Measurements from ENCODE around the gene GPR141. TPM values are rescaled to one million over a fixed set of nuclear protein-coding genes. Genes with fewer than 3 reads are reported as not detected.

Gene GPR141
- total RNA-seq, 1 experiment from 2014 or later = not detected

DNA sequence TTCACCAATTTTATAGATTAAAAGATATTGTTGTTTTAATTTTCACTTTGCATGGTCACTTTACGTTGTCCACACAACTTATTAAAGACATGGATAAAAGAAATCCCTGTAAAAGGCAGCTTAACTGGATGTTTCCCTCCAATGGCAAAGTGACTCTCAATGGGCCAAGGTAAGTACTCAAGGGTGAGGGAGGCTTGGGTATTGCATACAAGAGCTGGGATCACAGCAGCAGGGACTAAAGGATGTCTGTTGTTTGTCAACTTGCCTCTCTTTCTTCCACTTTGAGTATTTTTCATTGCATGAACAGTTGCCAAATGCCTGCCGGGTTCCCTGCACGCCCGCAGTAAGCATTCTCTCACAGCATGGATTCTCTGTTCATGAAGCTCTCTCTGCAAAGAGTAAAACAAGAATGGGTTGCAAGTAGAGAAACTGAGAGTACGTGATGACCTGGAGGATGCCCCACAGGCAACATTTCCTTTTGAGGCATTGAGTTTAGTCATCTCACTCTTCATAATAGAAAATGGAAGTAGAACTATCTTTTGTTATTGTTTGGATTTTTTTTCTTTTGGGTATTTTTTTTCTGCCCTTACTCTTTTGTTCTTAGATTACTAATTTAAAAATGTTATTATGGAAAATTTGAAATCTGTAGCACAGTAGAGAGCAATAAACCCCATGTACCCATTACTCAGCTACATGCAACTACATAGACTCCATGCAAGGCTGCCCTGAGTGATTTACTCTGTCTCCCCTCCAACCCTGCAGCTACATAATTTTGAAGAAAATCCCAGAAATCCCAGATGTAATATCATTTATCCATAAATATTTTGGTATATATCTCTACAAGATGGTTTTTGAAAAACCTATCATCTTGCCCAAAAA, 26.3 kb downstream of the GPR141 start:
- Histone ChIP-seq H3K27me3 (no peaks in the 10 kb centered on the region), H3K4me3 (no peak overlapping the region), H3K9me3 (no peaks in the 10 kb centered on the region), H3K36me3 (no peaks in the 10 kb centered on the region)
- no peak for DNase-seq

DNA sequence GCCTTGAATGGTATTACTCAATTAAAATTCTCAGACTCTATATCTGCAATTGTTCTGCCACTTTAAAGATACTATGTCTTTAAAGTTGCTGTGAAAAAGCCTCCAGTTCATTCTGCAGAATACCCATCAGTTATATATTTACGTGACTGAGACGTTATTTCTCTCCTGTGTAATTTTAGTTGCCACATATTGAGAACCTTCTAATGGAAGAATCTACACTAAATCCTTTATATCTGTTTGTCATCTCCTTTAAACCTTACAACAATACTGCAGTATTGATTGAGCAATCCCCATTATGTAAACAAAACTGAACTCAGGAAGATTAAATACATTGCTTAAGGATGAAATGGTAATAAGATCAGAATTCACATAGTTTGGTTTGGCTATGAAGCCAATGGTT, 30.0 kb downstream of the GPR141 start:
- no peak for DNase-seq
- H3K9me3 ChIP-seq = no peaks in the 10 kb centered on the region
- no peaks in the 10 kb centered on the region for H3K36me3 ChIP-seq
- H3K4me3 ChIP-seq = no peak overlapping the region
- H3K27me3 ChIP-seq = no peaks in the 10 kb centered on the region

DNA sequence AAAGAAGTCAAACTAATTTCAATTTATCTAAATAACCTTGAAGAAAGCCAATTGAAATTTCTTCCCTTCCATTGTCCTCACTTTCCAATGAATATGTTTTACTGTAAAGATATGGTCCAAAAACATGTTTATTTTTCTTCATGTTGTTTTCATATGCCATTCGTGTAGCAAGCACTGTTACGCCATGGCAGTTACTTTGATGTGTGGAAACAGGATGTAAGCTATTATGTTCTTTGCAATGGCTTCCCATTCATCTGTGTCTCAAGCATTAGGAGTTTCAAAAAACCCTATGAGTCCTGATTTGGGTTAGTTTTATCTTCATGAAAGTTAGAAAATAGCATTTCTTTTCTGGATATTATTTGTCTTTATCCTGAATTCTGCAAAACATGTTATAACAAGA, 31.0 kb downstream of the GPR141 start:
- Histone ChIP-seq H3K36me3 (no peaks in the 10 kb centered on the region), H3K9me3 (no peaks in the 10 kb centered on the region), H3K4me3 (no peak overlapping the region)

DNA sequence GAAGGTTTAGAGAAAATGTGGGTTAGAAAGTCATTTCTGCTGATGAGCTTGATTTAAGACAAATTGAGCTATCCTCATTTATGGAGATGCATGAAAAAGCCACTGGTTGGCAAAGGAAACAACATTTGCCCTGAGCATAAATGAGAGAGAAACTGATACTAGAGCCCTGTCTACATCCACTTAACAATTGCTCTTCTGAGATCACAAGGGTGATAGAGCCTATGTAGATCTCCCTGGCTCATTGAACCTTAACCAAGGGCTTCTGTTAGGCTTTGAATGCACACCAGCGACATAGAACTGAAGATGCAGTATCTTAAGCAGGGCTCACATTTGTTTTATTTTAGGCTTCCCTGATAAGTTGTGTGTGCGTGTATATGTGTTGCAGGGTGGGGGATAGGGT, 35.0 kb downstream of the GPR141 start:
- Histone ChIP-seq H3K36me3 (no peaks in the 10 kb centered on the region), H3K27me3 (no peaks in the 10 kb centered on the region), H3K4me3 (no peak overlapping the region), H3K9me3 (no peaks in the 10 kb centered on the region)
- DNase-seq = no peak

More for the DNA sequence above, 31.0 kb downstream of the GPR141 start:
- no peaks in the 10 kb centered on the region for H3K27me3 ChIP-seq
- no peak for DNase-seq

DNA sequence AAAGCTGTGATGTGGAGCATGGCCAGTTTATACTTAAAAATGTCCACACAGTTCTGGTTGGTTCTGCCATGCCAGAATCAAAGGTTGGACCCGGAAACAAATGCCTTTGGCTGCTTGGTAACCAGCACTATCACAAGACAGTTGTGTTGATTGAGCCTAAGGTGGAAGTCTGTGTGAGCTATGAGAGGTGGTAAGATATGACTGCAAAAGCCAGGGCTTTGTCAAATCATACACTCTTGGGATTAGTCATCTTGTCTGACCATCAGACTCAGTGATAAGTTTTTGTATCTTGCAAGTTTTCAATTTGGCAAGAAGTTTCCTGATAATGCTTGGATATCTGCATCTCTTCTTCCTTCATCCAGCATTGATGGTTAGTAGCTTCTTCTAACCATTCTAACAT, 35.5 kb downstream of the GPR141 start:
- no peaks in the 10 kb centered on the region for H3K27me3 ChIP-seq
- H3K9me3 ChIP-seq = no peaks in the 10 kb centered on the region
- no peak for DNase-seq
- no peak overlapping the region for H3K4me3 ChIP-seq
- no peaks in the 10 kb centered on the region for H3K36me3 ChIP-seq

DNA sequence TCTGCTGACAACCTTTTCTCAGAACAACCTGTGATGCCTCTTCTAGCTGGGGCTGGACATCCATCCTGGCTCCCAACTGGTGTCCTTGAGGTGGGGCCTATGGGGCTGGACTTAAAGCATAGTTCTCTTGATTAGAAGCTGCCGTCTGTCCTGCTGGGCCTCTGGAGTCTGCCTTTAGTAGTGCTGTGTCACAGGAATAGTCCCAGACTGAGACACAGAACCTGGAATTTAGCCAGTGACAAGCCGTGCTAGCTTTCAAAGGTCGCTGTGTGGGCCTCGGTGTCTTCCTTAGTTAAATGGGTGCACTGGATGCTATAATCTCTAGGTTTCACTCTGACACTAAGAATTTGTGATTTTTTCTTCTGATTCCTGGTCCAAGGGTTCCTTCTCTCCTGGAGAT, 41.2 kb downstream of the GPR141 start:
- Histone ChIP-seq H3K4me3 (no peak overlapping the region), H3K9me3 (no peaks in the 10 kb centered on the region), H3K27me3 (no peaks in the 10 kb centered on the region), H3K36me3 (no peaks in the 10 kb centered on the region)
- no peak for DNase-seq

DNA sequence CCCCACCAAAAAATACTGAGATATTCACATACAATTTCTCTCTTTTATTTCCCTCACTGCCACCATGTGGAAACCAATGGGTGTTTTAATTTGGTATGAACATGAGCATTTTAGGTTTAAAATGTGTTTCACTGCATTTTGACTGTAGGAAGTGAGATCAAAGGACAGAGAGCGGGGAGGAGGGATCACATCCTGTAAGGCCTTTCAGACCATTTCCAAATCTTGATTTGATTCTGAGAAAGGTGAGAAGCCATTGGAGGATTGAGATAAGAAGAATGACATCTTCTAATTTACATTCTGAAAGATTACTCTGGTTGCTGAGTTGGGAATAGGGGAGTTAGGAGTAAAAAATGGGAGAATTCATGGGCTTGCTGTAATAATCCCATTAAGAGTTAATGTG, 42.5 kb downstream of the GPR141 start:
- DNase-seq = no peak
- H3K36me3 ChIP-seq = no peaks in the 10 kb centered on the region
- no peaks in the 10 kb centered on the region for H3K9me3 ChIP-seq
- no peaks in the 10 kb centered on the region for H3K27me3 ChIP-seq
- no peak overlapping the region for H3K4me3 ChIP-seq

DNA sequence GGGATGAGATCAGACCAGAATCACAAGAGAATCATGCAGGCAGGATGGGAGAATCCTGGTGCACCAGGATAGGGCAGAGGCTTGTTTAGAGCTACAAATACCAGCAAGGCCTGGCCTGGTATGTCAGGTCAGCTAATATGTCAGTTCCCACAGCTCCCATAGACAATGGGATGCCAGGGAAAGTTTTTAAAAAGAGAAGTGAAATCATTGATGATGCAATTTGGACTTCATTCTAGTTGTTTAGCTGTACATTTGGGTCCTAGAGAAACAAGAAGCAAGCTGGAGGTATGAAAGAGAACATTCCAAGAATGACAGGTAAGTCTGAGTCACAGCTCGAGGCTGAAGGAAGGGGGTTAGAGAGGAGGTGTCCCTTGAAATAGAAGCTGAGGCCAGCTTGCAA, 45.2 kb downstream of the GPR141 start:
- Histone ChIP-seq H3K36me3 (no peaks in the 10 kb centered on the region), H3K9me3 (no peaks in the 10 kb centered on the region), H3K27me3 (no peaks in the 10 kb centered on the region), H3K4me3 (no peak overlapping the region)
- no peak for DNase-seq

DNA sequence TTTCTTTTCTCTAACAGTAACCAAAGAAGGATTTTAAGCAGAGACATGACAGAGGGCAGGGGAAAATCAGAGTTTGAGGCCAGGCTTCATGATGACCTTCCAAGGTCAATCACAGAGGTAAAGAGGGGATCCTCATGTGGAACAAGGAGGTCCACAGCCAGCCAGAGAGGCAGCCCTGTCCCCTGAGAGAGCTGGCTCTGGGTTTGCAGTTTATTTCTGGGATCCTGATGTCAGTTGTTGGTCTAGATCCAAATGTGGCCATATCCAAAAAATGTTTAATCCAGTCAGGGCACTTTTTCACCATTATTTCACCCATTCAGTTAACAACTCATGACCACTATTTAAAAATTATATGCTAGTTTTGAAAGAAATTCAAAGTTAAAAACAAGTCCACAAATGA, 45.6 kb downstream of the GPR141 start:
- no peak overlapping the region for H3K4me3 ChIP-seq
- no peak for DNase-seq
- H3K27me3 ChIP-seq = no peaks in the 10 kb centered on the region
- no peaks in the 10 kb centered on the region for H3K9me3 ChIP-seq
- H3K36me3 ChIP-seq = no peaks in the 10 kb centered on the region

DNA sequence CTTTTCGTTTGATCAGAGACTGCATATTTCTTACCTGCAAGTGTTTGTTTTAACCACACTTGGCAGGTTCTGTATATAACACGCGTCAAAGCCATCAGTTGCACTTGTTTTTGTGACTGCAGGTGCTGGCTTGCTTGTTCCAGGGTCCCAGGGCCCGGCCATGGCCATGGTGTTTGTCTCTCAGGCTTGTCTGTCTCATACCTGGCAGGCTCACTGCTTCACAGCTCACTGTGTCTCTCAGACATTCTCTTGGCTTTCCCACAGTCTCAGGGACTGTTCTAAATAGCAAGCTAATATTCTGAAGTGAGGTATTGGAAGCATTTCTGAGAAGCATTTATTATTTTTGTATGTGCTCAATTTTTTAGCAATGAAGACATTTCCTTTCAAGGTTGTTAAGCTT, 46.9 kb downstream of the GPR141 start:
- DNase-seq = no peak
- H3K27me3 ChIP-seq = no peaks in the 10 kb centered on the region
- no peaks in the 10 kb centered on the region for H3K36me3 ChIP-seq
- H3K4me3 ChIP-seq = no peak overlapping the region
- no peaks in the 10 kb centered on the region for H3K9me3 ChIP-seq

DNA sequence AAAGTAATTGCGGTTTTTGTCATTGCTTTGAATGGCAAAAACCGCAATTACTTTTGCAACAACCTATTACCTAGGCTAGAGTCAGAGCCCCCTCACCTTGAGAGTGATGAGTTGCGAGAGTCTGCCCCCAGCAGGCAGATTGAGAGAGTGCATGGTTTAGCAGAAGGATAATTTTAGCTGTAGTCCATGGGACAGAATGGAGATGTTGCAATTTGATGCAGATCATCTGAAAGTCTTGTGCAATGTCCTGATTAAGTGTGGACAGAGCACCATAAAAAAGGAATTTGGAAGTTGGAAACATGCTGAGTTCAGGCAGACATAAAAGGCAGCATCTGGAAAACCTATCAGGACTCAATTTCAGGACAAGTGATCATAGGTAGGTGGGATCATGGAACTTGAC, 48.7 kb downstream of the GPR141 start:
- Histone ChIP-seq H3K36me3 (no peaks in the 10 kb centered on the region), H3K9me3 (no peaks in the 10 kb centered on the region), H3K4me3 (no peak overlapping the region), H3K27me3 (no peaks in the 10 kb centered on the region)
- DNase-seq = no peak

DNA sequence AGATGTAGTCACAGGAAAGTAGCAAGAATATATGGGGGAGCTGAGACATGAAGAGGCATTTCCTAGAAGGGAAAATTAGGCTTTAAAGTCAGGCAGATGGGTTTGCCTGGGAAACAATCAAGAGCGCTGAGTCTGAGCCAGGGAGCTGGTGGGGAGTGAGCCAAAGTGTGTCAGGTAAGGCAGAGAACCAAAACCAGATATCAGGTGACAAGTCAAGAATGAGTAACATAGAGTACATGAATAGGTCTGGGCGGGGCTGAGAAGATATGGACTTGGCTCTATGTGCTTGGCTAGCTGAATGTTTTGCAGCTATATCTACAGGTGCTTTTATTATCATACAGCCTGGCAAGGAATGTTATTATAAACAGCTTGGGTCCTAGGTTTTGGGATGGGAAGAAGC, 49.3 kb downstream of the GPR141 start:
- no peaks in the 10 kb centered on the region for H3K36me3 ChIP-seq
- H3K27me3 ChIP-seq = no peaks in the 10 kb centered on the region
- no peak for DNase-seq
- no peaks in the 10 kb centered on the region for H3K9me3 ChIP-seq
- H3K4me3 ChIP-seq = no peak overlapping the region

DNA sequence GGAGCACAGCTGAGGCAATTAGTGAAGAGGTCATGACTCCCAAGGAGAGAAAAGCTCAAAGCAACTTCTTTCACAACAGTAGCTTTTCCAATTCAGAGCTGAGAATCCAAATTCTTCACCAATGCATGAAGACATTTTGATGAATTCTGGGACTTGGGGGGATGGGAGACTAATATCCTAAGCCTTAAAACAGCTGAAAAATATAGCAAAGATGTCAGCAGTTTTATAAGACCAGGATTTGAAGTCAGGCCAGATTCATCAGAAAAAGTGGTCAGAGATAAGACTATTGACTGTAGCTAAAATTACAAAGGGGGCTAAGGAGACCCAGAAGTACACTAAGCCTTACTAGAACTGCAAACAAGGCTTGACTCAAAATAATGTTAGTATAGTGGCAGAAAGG, 51.6 kb downstream of the GPR141 start:
- no peaks in the 10 kb centered on the region for H3K36me3 ChIP-seq
- no peaks in the 10 kb centered on the region for H3K9me3 ChIP-seq
- no peak overlapping the region for H3K4me3 ChIP-seq
- no peak for DNase-seq
- H3K27me3 ChIP-seq = no peaks in the 10 kb centered on the region

DNA sequence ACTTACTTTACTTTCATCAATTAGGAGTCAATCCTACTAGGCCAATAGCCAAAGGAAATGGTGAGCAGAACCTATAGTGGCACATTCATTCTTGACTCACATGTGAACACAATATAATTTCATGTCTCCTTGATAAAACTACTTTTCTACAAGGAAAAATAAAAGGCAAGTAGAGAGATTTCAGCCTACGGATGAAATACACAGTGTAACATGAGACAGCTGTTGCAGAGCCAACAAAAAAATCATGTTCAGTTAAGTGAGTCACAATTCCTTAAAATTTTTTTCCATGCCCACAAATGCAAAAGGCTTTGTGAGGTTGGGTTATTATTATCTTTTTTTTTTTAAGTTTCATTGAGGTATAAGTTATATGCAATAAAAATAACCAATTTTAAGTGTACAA, 54.8 kb downstream of the GPR141 start:
- Histone ChIP-seq H3K36me3 (no peaks in the 10 kb centered on the region), H3K9me3 (no peaks in the 10 kb centered on the region), H3K4me3 (no peak overlapping the region), H3K27me3 (no peaks in the 10 kb centered on the region)
- no peak for DNase-seq

DNA sequence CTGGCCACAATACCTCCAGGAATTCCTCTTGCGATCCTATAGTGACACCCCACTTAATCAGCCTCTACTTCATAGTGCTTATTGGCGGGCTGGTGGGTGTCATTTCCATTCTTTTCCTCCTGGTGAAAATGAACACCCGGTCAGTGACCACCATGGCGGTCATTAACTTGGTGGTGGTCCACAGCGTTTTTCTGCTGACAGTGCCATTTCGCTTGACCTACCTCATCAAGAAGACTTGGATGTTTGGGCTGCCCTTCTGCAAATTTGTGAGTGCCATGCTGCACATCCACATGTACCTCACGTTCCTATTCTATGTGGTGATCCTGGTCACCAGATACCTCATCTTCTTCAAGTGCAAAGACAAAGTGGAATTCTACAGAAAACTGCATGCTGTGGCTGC, 56.8 kb downstream of the GPR141 start:
- no peak overlapping the region for H3K4me3 ChIP-seq
- no peak for DNase-seq
- no peaks in the 10 kb centered on the region for H3K27me3 ChIP-seq
- H3K9me3 ChIP-seq = no peaks in the 10 kb centered on the region
- H3K36me3 ChIP-seq = no peaks in the 10 kb centered on the region

DNA sequence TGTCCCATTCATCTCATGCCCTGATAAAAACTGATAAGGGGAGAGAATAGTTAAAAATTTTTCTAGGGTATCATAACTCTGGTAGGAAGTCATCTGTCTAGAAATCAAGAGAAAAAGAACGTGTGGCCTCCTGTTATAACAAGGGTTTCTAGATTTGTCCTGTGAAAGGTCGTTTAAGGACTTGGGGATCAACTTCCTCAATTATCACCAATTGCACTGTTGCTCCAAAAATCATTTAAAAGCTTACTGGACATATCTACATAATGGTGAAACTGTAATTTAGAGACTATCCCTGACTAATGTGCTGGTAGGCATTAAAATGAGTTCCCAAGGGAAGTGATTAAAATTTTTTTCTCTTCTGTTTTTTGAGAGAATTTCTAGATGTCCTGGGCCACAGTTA, 58.2 kb downstream of the GPR141 start:
- Histone ChIP-seq H3K27me3 (no peaks in the 10 kb centered on the region), H3K36me3 (no peaks in the 10 kb centered on the region), H3K4me3 (no peak overlapping the region), H3K9me3 (no peaks in the 10 kb centered on the region)
- no peak for DNase-seq

DNA sequence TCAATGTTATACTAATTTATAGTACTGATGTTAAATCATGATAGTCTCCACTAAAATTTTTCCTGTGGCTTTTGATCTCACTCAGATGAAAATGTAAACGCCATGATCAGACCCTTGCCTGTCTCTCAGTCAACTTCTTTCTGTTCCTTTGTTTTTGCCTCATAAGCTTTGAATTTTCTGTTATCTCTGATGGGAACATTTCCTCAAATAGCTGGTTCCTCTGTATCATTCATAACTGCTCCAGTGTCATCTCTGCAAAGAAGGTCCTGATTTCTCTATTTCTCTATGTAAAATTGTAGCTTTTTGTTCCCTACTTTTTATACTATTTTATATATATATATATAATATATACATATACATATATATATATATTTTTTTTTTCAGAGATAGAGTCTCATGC, 67.5 kb downstream of the GPR141 start:
- Histone ChIP-seq H3K9me3 (no peaks in the 10 kb centered on the region), H3K27me3 (no peaks in the 10 kb centered on the region), H3K4me3 (no peak overlapping the region), H3K36me3 (no peaks in the 10 kb centered on the region)
- DNase-seq = no peak

DNA sequence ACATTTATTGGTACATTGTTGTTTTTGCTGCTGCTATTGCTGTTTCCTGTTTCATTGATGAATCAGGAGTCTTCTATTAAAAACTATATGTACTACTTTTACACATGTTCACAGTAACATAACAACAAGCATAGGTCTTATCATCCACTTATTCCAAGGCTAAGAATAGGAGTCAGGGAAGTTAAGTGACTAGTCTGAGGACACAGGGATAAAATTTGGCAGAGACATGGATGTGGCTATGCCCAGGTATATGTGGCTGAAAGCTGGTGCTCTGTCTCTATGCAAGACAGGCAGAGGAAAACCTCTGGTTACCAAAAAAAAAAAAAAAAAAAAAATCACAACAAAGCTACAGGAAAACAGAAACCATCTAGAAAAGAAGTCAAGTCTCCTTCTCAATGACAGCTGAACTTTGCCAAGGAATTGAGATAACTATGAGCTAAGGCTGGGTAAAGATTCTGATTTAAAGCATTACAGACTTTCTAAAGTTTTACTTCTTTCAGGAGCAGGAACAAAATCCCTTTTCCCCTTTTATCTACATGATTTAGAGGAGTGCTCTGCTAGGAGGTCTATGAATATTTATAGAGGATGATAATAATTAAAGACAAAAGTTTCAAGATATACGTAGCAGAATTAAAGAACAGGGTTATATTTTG, 70.0 kb downstream of the GPR141 start:
- Histone ChIP-seq H3K27me3 (no peaks in the 10 kb centered on the region), H3K4me3 (no peak overlapping the region), H3K9me3 (no peaks in the 10 kb centered on the region), H3K36me3 (no peaks in the 10 kb centered on the region)
- DNase-seq = no peak

Measured in MG63 (cell line).